DND-41 (cell line): ENCODE results near the gene ADAMTS12.

Experiments
- EZH2 ChIP-seq: IDR thresholded peaks from 3 replicates; pipeline ENCODE4 v1.6.1; 2012; ENCODE audit warnings: borderline replicate concordance, low read depth, mild to moderate bottlenecking, moderate library complexity, low read length, inconsistent platforms; ENCODE audit not compliant: severe bottlenecking
- TF ChIP-seq, protein P1 (sequence below): IDR thresholded peaks from 2 replicates; pipeline ENCODE4 v1.5.1; 2012; ENCODE audit warnings: borderline replicate concordance, low read length, moderate library complexity, mild to moderate bottlenecking; ENCODE audit not compliant: poor library complexity, severe bottlenecking; ENCODE audit errors: extremely low read depth

DNA sequence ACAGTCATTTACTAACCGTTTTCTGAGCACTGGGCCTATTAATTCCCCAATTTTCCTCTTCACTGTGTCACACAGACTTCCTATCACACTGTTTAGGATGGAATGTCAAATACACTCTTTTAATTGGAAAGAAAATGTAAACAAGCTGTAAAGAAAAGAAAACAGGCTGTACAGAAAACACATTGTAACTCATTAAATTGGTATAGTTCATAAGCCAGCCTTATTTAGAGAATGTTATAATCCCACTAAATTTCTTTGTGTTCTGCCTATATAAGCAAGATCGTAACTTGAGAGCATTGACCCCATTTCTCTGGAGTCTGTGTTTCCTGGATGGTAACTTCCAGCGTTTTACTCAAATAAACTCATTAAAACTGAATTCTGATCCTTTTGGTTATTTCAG lies 404.6 kb downstream of the ADAMTS12 start:
- TF ChIP-seq, protein P1, sequence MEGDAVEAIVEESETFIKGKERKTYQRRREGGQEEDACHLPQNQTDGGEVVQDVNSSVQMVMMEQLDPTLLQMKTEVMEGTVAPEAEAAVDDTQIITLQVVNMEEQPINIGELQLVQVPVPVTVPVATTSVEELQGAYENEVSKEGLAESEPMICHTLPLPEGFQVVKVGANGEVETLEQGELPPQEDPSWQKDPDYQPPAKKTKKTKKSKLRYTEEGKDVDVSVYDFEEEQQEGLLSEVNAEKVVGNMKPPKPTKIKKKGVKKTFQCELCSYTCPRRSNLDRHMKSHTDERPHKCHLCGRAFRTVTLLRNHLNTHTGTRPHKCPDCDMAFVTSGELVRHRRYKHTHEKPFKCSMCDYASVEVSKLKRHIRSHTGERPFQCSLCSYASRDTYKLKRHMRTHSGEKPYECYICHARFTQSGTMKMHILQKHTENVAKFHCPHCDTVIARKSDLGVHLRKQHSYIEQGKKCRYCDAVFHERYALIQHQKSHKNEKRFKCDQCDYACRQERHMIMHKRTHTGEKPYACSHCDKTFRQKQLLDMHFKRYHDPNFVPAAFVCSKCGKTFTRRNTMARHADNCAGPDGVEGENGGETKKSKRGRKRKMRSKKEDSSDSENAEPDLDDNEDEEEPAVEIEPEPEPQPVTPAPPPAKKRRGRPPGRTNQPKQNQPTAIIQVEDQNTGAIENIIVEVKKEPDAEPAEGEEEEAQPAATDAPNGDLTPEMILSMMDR, result no peak
- no peak for TF ChIP-seq EZH2
